HTERT RPE-1 (cell line): ENCODE measurements around the gene MMP14.

Experiments used
- in situ Hi-C: fragments of 300-500 bp; cut with MboI; formaldehyde crosslinking; loops from 4 replicates; pipeline ENCODE4 v1.14.3; 2020; ENCODE audit warnings: low sequenced_read_pairs

MMP14 gene

DNA sequence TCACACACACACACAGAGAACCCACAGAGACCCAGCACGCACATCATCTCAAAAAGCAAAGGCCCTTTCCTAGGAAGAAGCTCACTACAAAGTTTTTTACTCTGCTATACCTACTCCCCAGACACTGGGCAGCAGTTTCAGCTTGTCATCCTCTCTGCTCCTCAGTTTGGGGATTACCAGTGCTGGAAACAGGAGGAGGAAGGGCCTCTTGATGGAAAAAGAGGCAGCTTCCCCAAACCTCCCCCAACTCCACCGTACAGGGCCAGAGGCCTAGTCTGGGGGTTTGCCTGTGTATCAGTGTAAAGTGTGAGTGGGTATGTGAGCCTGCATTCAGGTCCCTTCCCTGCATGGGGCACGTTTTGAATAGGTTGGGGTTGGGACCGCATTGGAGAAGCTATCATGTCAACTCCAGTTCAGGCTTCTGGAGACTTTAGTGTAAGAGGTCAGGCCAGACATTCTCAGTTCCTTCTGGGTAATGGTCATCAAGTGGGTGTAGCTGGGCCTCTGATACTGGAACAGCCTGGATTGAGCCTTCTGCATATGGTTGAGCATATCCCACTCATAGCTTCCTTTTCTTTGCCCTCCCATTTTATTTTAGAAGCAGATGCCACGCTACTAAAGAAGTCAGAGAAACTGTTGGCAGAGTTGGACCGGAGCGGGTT is 47.8 kb downstream of the MMP14 start:
- in situ Hi-C loops = no loop called here

DNA sequence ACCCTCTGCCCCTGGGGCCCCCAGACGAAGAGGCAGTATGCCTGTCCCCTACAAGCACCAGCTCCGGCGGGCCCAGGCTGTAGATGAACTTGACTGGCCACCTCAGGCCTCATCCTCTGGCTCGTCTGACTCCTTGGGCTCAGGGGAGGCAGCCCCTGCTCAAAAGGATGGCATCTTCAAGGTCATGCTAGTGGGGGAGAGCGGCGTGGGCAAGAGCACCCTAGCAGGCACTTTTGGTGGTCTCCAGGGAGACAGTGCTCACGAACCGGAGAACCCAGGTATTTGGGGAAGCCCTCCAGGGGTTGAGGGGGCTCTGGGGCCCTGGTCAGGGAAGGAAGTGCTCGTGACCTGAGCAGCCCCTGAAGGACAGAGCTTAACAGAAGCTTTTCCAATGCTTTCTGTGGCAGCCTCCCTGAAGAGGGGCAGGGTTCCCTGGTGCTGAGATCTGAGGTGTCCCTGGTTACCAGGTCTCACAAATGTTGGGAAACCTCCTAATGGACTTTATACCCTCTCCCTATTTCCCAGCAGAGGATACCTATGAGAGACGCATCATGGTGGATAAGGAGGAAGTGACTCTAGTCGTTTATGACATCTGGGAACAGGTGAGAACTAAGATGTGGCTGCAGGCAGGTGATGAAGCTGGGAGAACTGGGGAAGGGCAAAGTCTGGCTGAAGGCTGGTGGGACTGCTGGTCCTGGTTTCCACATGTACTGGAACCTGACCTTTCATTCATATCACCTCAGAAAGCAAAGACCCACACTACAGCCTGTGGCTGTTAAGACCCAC is 48.5 kb downstream of the MMP14 start:
- in situ Hi-C loops = no loop called here

DNA sequence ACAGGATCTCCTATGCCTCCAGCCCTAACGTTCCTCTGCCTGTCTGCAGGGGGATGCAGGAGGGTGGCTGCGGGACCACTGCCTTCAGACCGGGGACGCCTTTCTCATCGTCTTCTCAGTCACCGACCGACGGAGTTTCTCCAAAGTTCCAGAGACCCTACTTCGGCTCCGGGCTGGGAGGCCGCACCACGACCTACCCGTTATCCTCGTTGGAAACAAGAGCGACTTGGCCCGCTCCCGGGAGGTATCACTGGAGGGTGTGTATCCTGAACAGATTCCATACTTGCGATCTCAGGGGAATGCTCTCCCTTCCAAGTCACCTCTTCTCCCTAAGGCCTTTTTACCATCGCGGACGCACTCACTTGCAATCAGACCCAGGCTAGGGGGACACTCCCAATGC is 49.6 kb downstream of the MMP14 start:
- in situ Hi-C loops = no loop called here

DNA sequence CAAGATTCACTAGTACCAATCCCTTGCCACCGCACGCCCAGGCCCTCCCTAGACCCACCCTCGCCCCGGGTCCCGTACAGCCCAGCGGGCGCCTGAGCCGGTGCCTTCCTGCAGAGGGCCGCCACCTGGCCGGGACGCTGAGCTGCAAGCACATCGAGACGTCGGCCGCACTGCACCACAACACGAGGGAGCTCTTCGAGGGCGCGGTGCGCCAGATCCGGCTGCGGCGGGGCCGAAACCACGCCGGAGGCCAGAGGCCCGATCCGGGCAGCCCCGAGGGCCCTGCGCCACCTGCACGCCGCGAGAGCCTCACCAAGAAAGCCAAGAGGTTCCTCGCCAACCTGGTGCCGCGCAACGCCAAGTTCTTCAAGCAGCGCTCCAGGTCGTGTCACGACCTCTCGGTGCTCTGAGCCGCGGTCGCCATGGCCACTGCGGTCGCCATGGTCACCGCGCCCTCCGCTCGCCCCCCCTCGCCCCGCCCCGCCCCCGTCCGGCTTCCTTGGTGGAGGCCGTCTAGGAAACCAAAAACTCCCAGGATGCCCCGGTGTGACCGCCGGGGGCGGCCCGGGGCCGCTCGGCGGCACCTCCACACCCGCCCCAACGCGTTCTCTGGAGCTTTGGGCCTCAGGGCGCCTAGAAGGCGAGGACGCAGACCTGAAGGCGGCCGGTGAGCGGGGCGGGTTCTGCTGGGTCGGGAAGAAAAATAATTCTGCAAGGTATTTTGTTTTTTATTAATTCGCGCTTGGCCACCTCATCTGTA is 50.3 kb downstream of the MMP14 start:
- in situ Hi-C loops = no loop called here

DNA sequence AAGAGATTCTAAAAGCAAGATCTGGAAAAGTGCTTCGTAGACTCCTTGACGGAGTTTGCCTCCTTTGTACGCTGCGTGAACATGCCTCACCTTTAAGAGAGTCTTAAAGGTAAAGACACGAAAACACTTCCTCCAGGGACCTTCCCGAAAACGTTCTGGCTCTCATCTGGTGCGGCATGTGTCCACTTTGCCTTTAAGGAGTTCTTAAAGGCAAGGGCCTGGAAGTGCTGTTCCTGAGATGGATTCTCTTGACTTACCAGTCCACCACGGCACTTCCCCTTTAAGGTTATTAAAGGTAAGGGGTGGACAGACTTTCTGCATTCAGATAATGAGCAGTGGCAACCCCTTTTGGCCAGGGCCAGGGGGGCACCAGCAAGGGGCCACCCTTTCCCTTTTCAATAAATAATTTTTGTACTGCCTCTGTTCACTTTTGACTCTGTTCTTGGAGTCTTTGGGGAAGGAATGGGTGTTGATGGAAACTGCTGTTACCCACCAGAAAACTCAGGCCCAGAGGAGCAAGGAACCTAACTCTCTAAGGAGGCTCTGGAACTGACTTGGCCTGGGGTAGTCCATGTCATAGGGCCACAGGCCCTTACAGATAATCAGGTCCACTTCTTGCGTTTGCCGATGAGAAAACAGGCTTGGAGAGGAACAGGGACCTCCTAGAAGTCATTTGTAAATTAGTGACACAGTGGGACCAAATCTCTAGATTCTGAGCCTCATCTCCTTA is 51.0 kb downstream of the MMP14 start:
- in situ Hi-C loops = no loop called here

DNA sequence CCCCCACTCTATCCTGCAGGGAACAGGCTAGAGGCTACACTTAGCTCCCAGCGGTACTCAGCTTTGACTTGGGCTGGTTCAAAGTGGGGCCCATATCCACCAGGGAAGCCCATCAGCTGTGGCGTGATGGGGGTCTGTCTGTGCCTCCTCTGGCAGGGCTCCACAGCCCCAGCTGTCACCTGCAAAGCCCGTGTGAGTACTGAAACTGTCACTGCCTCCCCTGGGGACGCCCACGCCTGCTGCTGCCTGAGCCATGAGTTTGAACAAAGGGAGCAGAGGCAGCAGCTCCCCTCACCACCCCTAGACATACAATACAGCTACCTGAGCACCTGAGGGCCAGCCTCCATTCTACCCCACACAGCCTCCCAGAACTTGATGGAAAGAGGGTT is 51.6 kb downstream of the MMP14 start:
- in situ Hi-C loops = no loop called here

DNA sequence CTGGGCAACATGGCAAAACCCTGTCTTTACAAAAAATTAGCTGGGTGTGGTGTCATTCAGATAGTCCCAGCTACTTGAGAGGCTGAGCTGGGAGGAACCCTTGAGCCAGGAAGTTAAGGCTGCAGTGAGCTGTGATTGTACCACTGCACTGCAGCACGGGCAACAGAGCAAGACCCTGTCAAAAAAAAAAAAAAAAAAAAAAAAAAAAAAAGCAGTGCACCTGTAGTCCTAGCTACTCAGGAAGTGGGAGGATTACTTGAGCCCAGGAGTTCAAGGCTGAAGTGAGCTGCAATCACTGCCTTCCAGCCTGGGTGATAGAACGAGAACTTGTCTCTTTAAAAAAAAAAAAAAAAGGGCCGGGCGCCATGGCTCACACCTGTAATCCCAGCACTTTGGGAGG is 52.3 kb downstream of the MMP14 start:
- in situ Hi-C loops = no loop called here

DNA sequence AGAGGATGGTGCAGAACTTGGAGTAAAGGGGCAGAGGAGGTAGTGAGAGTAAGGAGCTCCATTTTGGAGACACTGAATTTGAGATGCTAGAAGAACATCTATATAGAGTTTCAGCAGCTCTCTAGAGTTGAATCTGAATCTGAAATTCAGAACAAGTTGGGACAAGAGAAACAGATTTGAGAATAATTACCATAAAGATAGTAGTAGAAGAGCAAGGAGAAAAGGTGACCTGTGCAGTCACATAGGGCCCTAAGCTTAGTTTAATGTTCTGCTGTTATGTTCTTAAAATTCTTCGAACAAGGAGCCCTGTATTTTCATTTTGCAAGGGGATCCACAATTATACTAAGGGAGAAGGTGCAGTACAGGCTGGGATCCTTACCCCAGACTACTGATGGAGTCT is 54.0 kb downstream of the MMP14 start:
- in situ Hi-C loops = no loop called here

DNA sequence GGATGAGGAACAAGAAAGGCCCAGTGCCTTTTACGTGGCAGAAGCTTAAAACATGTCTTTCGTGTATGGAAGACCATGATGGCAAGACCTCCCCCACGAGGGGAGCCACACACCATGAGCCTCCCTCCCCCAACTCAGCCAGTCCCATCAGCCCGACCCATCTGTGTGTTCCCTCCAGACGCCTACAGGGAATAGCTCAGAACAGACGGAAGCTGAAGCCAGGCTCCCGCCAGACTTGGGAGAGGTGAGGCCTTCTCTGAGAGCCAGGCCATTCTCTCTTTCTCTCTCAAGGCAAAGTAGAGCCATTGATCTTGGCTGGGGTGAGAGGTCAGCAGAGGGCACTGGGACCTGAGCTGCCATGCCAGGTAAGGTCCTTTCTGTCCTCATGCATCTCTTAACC is 56.1 kb downstream of the MMP14 start:
- in situ Hi-C loops = no loop called here

DNA sequence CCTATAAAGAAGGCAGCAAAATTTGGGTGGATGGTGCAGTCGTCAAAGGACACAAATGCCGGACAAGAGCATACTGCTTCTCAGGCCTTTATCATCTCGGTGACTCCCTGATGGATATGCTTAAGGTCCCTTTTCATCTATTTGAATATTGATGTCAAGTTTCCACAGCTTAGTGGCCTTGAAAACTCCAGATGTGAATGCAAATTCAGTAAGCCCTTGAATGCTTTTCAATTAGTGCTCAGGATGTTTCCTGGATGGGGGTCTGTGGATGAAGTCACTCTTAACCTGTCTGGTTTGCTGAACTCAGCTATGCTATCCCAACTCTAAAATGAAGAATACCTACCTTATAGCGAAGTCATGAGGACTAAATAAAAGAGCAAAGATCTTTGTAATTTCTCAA is 57.3 kb downstream of the MMP14 start:
- in situ Hi-C loops = no loop called here

DNA sequence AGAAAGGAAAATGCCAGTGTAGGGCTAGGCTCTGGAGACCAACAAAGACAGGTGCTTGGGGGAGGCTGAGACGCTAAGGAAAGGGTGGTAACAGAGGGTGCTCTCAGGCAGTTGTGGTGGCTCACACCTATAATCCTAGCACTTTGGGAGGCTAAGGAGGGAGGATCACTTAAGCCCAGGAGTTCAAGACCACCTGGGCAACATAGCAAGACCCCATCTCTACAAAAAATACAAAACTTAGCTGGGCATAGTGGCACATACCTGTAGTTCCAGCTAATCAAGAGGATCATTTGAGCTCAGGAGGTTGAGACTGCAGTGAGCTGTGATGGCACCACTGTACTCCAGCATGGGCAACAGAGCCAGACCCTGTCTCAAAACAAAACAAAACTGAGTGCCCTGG is 59.0 kb downstream of the MMP14 start:
- in situ Hi-C loops = no loop called here

DNA sequence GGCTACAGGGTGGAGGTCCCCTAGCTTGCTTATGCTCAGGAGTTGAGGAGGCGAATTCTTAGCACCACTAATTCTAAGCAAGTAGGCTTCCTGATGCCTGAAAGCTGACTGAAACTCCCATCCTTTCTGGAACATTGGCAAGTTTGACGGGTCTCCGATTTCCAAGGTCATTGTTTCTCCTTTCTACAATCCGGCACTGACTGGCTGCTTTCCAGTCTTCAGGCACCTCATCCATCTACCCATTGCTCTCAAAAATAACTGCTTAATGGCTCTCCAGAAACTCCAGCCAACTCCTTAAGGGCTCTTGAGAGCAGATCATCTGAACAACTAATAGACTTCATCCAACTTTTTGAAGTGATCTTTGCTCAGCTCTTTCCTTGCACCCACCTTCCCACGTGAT is 60.0 kb downstream of the MMP14 start:
- in situ Hi-C loops = no loop called here

DNA sequence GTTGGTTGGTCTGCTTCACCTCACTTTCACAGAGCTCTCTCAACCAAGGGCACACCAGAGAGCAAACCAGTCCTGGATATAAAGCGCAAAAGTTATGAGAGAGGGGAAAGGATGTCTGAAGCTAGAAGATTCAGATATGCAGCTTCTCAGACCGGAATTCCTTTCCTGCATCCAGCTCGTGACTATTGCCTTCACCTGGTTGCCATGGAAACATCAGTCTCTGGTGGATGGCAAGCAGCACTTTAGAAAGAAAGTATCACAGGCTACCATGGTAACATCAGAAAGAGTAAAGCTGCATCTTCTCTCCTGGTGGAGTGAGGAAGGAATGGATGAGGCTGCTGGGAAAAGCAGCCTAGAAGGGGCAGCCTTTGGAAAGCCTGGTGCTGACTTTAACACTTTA is 60.4 kb downstream of the MMP14 start:
- in situ Hi-C loops = no loop called here

DNA sequence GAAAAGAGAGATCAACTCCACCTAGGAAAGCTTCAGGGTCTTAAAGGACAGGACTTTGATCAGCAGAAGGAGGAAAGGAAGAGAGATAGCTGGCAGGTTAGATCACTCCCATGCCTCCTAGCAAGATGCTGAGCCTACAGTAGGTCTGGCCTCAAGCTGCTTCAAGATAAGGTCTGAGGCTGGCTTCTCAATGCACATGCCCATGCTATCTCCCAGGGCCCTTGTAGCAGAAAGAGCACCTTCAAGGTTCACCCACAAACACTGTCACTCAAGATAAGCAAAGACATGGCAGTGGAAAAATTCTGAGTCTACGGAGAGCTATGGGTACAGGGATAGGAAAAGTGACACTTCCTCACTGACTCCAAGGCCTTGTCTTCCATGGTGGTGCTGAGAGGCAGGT is 61.0 kb downstream of the MMP14 start:
- in situ Hi-C loops = no loop called here
